ENCODE results near the gene HOTAIR.

DNA sequence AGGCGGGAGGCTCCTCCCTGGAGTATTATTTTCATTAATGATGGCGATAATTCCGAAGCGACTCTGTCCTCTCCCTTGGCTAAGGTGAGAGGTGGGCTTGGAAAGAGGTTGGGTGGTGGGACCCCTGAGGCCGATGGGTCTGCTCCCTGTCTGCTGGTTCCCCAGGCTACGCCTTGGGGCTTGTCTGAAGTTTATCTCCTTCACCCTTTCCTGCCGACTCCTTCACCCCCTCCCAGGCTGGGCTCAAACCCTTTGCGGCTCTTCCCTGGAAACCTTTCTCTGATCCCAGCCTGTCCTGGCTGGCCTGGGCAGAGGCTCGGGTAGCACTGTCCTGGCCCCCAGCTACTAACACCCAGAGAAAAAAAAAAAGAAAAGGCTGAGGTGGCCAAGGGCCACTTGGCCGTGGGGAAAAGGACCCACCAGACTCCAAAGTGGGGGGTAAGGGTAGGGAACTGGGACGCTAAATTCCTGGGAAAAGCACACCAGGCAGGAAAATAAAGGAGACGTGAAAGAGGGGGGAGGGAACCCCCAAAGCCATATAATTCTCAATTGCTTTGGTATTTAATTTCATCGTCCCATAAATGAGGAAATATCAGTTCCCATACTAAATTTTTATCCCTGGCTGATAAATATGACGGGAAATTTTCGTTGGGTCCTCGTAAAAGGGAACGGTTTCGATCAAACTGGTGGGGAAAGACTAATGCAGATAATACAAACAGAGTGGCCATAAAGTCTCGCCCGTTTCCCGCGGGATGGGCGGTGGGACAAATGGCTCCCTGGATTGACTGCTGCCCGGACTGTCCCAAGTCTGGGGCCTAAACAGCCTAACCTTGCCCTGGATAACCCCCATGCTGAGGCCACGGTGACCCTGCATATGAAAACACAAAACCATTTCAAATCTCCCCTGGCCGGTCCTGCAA, 8.2 kb upstream of the HOTAIR start:
- TF ChIP-seq, protein P1, sequence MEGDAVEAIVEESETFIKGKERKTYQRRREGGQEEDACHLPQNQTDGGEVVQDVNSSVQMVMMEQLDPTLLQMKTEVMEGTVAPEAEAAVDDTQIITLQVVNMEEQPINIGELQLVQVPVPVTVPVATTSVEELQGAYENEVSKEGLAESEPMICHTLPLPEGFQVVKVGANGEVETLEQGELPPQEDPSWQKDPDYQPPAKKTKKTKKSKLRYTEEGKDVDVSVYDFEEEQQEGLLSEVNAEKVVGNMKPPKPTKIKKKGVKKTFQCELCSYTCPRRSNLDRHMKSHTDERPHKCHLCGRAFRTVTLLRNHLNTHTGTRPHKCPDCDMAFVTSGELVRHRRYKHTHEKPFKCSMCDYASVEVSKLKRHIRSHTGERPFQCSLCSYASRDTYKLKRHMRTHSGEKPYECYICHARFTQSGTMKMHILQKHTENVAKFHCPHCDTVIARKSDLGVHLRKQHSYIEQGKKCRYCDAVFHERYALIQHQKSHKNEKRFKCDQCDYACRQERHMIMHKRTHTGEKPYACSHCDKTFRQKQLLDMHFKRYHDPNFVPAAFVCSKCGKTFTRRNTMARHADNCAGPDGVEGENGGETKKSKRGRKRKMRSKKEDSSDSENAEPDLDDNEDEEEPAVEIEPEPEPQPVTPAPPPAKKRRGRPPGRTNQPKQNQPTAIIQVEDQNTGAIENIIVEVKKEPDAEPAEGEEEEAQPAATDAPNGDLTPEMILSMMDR (conservative IDR thresholded peaks at IDR 0.05 in 1 of 2, IDR thresholded peaks at IDR 0.05 in 1 of 2; ENCODE audit: low read depth in 1 of 2, low read length in 2 of 2), result no peak
- no peak for TF ChIP-seq EZH2 (IDR thresholded peaks at IDR 0.05; ENCODE audit: low read length, missing control alignments)
